A549 (cell line): ENCODE results near the gene PIGZ. TPM values are rescaled to one million over a fixed set of nuclear protein-coding genes. Genes with fewer than 3 reads are reported as not detected.

Source experiments
- ATAC-seq, 2 experiments: fragments of 200-7000 bp in 1 of 2; fragments of >200 bp in 1 of 2; cut with Nextera tagmentation in 1 of 2; cut with Tn5 transposase in 1 of 2; 3 replicates each; pipeline versions ENCODE4 v1.8.0 to v1.9.1; 2018 to 2020; ENCODE audit warnings: mild to moderate bottlenecking in 1 of 2, moderate library complexity in 1 of 2
- CTCF ChIA-PET: fragments of 300-600 bp; sonication (Branson Sonifier 250); formaldehyde crosslinking; extraction: SDS; loops from one replicate; lab custom pipeline; 2021; ENCODE audit warnings: antibody characterized with exemption, inconsistent platforms; lab: Yijun Ruan, JAX
- POLR2A ChIA-PET: fragments of 350-600 bp; formaldehyde crosslinking; extraction: SDS; loops from one replicate; lab custom pipeline; 2021; ENCODE audit warnings: antibody characterized with exemption, inconsistent platforms; lab: Yijun Ruan, JAX
- DNase-seq, 2 experiments: peaks; one replicate each; pipeline versions ENCODE4 v3.0.0 to v3.0.0-alpha.2; 2011 to 2016; ENCODE audit warnings: low read depth in 1 of 2, low spot score in 1 of 2
- FAIRE-seq: peaks from 2 replicates; lab custom pipeline; 2011; peaks lifted over from hg19 to GRCh38; lab: Jason Lieb, UNC
- H3K27ac ChIP-seq, 2 experiments: fragments of >200 bp; sonication (Bioruptor Twin); formaldehyde crosslinking; 3 replicates each; pipeline ENCODE4 v1.5.1; 2016 to 2017
- H3K4me1 ChIP-seq: fragments of >200 bp; sonication (Bioruptor Twin); formaldehyde crosslinking; 3 replicates; pipeline ENCODE4 v1.6.1; 2016
- H3K4me2 ChIP-seq: fragments of >200 bp; sonication (Bioruptor Twin); formaldehyde crosslinking; 3 replicates; pipeline ENCODE4 v1.6.1; 2016
- H3K4me3 ChIP-seq: fragments of >200 bp; sonication (Bioruptor Twin); formaldehyde crosslinking; 3 replicates; pipeline ENCODE4 v1.5.1; 2016
- H3K9me3 ChIP-seq: fragments of >200 bp; sonication (Bioruptor Twin); formaldehyde crosslinking; 3 replicates; pipeline ENCODE4 v1.6.1; 2016
- CBX2 ChIP-seq: fragments of 200-600 bp; sonication (generic); IDR thresholded peaks from 2 replicates; pipeline ENCODE4 v1.6.1; 2016; ENCODE audit warnings: low read depth, mild to moderate bottlenecking, borderline replicate concordance
- CEBPB ChIP-seq, 2 experiments: fragments of >200 bp in 1 of 2; sonication (Bioruptor Twin) in 1 of 2; formaldehyde crosslinking in 1 of 2; IDR thresholded peaks; 2 replicates each; pipeline ENCODE4 v1.6.1; 2012 to 2016
- CHD2 ChIP-seq: fragments of 150-350 bp; IDR thresholded peaks from 2 replicates; pipeline ENCODE4 v1.6.1; 2014; ENCODE audit warnings: low read length; ENCODE audit not compliant: partially characterized antibody
- EHMT2 ChIP-seq: fragments of 200-600 bp; sonication (generic); IDR thresholded peaks from 2 replicates; pipeline ENCODE4 v1.6.1; 2016; ENCODE audit warnings: antibody characterized with exemption, low read depth, mild to moderate bottlenecking, moderate library complexity
- EP300 ChIP-seq, 2 experiments: fragments of >200 bp; sonication (Bioruptor Twin); formaldehyde crosslinking; IDR thresholded peaks; 2 replicates in 1 of 2; 3 replicates in 1 of 2; pipeline ENCODE4 v1.6.1; 2016 to 2017
- FOSB ChIP-seq: fragments of 250-450 bp; sonication (Bioruptor Pico); IDR thresholded peaks from 2 replicates; pipeline ENCODE4 v1.5.0; 2020; ENCODE audit warnings: mild to moderate bottlenecking, moderate library complexity
- FOXS1 ChIP-seq: fragments of 250-450 bp; sonication (Bioruptor Pico); IDR thresholded peaks from 2 replicates; pipeline ENCODE4 v1.5.0; 2020; ENCODE audit warnings: mild to moderate bottlenecking, moderate library complexity
- HDAC2 ChIP-seq: fragments of 200-600 bp; sonication (generic); IDR thresholded peaks from 2 replicates; pipeline ENCODE4 v1.6.1; 2016
- HEYL ChIP-seq: fragments of 250-450 bp; sonication (Bioruptor Pico); IDR thresholded peaks from 2 replicates; pipeline ENCODE4 v1.8.0; 2021; ENCODE audit warnings: mild to moderate bottlenecking, moderate library complexity
- HOXA7 ChIP-seq: fragments of 250-450 bp; sonication (Bioruptor Pico); IDR thresholded peaks from 2 replicates; pipeline ENCODE4 v1.5.0; 2020; ENCODE audit warnings: mild to moderate bottlenecking, moderate library complexity
- HOXB13 ChIP-seq: fragments of 250-450 bp; sonication (Bioruptor Pico); IDR thresholded peaks from 2 replicates; pipeline ENCODE4 v1.5.0; 2020; ENCODE audit warnings: low read depth, mild to moderate bottlenecking, moderate library complexity
- HOXB5 ChIP-seq: fragments of 250-450 bp; sonication (Bioruptor Pico); IDR thresholded peaks from 2 replicates; pipeline ENCODE4 v1.5.0; 2020; ENCODE audit warnings: mild to moderate bottlenecking, moderate library complexity
- KDM1A ChIP-seq: fragments of 200-600 bp; sonication (generic); IDR thresholded peaks from 2 replicates; pipeline ENCODE4 v1.6.1; 2016; ENCODE audit warnings: low read depth, mild to moderate bottlenecking
- KDM5A ChIP-seq: fragments of 200-600 bp; sonication (generic); IDR thresholded peaks from 2 replicates; pipeline ENCODE4 v1.6.1; 2016; ENCODE audit warnings: antibody characterized with exemption, mild to moderate bottlenecking
- NFE2L2 ChIP-seq: fragments of 150-350 bp; conservative IDR thresholded peaks from 2 replicates; pipeline ENCODE4 v1.6.1; 2014; ENCODE audit warnings: low read length
- NPAS2 ChIP-seq: fragments of 250-450 bp; sonication (Bioruptor Pico); IDR thresholded peaks from 2 replicates; pipeline ENCODE4 v1.8.0; 2022; ENCODE audit warnings: mild to moderate bottlenecking, moderate library complexity, borderline replicate concordance
- RARB ChIP-seq: fragments of 250-450 bp; sonication (Bioruptor Pico); IDR thresholded peaks from 2 replicates; pipeline ENCODE4 v1.8.0; 2021; ENCODE audit warnings: mild to moderate bottlenecking, moderate library complexity
- RFX5 ChIP-seq: fragments of 450-650 bp; IDR thresholded peaks from 2 replicates; pipeline ENCODE4 v1.7.1; 2014; ENCODE audit warnings: antibody characterized with exemption, mild to moderate bottlenecking, moderate library complexity
- SMC3 ChIP-seq: fragments of >200 bp; sonication (Bioruptor Twin); formaldehyde crosslinking; IDR thresholded peaks from 3 replicates; pipeline ENCODE4 v1.6.1; 2018; ENCODE audit warnings: inconsistent platforms
- TFCP2L1 ChIP-seq: fragments of 250-450 bp; sonication (Bioruptor Pico); IDR thresholded peaks from 2 replicates; pipeline ENCODE4 v1.5.0; 2021; ENCODE audit warnings: mild to moderate bottlenecking
- TP53 ChIP-seq: fragments of 250-450 bp; sonication (Bioruptor Pico); IDR thresholded peaks from 2 replicates; pipeline ENCODE4 v1.5.0; 2021; ENCODE audit warnings: mild to moderate bottlenecking, moderate library complexity
- ZFP36 ChIP-seq: fragments of 450-650 bp; IDR thresholded peaks from 2 replicates; pipeline ENCODE4 v1.6.1; 2014; ENCODE audit warnings: borderline replicate concordance; ENCODE audit not compliant: partially characterized antibody
- ZNF302 ChIP-seq: fragments of 250-450 bp; sonication (Bioruptor Pico); IDR thresholded peaks from 2 replicates; pipeline ENCODE4 v1.9.0; 2021; ENCODE audit warnings: inconsistent platforms, mild to moderate bottlenecking, moderate library complexity
- ZSCAN20 ChIP-seq: fragments of 250-450 bp; sonication (Bioruptor Pico); IDR thresholded peaks from 2 replicates; pipeline ENCODE4 v1.8.0; 2022; ENCODE audit warnings: mild to moderate bottlenecking, moderate library complexity
- WGBS: methylation state at CpG from one replicate; pipeline ENCODE4 v1.1.6; 2017; ENCODE audit errors: missing lambda C conversion rate; 5-methylcytosine and 5-hydroxymethylcytosine counted together
- polyA plus RNA-seq, 4 experiments: library from polyadenylated mRNA; depleted of rRNA in 3 of 4; stranded (reverse); fragments of >200 nt; fragmentation: RNase III in 1 of 4; extraction: RNeasy Plus Mini Kit Qiagen cat#74134 plus additional on column Dnase treatment in 1 of 4; gene quantifications; 2 replicates in 3 of 4; 3 replicates in 1 of 4; pipeline ENCODE4 v1.2.3, GENCODE V29; 2011 to 2017
- TF ChIP-seq, protein P1 (sequence below): fragments of 250-450 bp; sonication (Bioruptor Pico); IDR thresholded peaks from 2 replicates; pipeline ENCODE4 v1.5.0; 2020; ENCODE audit warnings: low read depth, mild to moderate bottlenecking, moderate library complexity
- TF ChIP-seq, protein P2 (sequence below): IDR thresholded peaks from 2 replicates; pipeline ENCODE4 v1.6.1; 2012
- TF ChIP-seq, protein P3 (sequence below): fragments of 150-350 bp; IDR thresholded peaks from 2 replicates; pipeline ENCODE4 v1.6.1; 2014; ENCODE audit warnings: low read depth, mild to moderate bottlenecking, low read length

PIGZ gene
- polyA plus RNA-seq, 2 of the 4 experiments (the other 2 are of a cell fraction) = 1.4 to 1.8 TPM

DNA sequence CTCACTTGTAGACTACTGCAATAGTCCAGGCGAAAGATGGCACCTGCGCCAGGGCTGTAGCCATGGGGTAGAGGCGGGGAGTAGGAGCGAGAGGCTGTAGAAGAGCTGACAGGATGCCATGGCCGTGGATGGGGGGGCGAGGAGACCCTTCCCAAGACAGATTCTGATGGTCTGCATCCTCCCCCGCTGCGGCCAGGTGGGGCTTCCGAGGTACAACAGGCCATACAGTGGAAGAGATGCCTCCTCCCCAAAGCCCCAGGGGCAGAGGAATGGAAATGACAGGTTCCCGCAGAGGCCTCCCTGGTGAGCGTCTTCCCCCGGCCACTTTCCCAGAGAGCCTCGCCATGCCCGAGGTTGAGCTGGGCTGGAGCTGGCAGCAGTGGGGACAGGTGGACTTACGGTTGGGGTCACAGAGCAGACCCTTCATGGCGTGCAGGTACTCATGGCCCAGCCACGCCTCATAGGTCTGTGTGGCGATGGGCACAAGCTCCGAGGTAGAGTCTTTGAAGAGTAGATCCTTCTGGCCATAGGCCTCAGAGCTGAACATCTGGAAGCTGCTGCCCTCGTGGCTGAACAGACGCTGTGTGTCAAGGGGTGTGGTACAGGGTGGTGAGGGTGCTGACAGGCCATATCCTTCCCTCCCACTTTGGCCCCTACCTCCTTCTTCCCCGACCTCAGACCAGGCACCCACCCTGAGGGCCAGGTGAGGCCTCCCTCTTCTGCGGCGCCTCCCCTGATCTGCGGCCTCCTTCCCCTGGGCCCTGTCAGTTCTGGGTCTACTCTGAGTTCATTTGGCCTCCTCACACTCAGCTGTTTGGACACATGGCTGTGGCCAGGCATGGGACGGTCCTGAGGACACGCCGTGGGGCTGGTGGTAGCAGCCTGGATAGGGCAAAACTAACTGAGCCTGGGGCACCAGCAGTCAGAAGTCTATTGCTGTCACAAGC is 47.4 kb upstream of the PIGZ start:
- no peak for TF ChIP-seq KDM1A
- no peak for TF ChIP-seq KDM5A
- no peak for TF ChIP-seq EHMT2
- TF ChIP-seq, protein P1, sequence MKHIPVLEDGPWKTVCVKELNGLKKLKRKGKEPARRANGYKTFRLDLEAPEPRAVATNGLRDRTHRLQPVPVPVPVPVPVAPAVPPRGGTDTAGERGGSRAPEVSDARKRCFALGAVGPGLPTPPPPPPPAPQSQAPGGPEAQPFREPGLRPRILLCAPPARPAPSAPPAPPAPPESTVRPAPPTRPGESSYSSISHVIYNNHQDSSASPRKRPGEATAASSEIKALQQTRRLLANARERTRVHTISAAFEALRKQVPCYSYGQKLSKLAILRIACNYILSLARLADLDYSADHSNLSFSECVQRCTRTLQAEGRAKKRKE (CRISPR knock-in tag) = no peak
- TF ChIP-seq CEBPB (IDR thresholded peaks at IDR 0.05) = no peak
- TF ChIP-seq ZNF302 (CRISPR knock-in tag) = no peak
- no peak for TF ChIP-seq FOXS1 (CRISPR knock-in tag)
- no peak for TF ChIP-seq EP300 (IDR thresholded peaks at IDR 0.05)
- TF ChIP-seq HDAC2 = no peak
- no peak for TF ChIP-seq HOXA7
- TF ChIP-seq CBX2 = no peak
- no peak for TF ChIP-seq NFE2L2
- TF ChIP-seq SMC3 = no peak
- no peak for TF ChIP-seq TFCP2L1 (CRISPR knock-in tag)
- TF ChIP-seq RFX5 = no peak
- no peak for TF ChIP-seq TP53 (CRISPR knock-in tag)
- TF ChIP-seq, all 56 proteins: peak for 0
- ATAC-seq (peak; percentile 25 to 48; a peak in 4 of 6 replicates), DNase-seq (no peak), FAIRE-seq (no peak)
- H3K9me3 ChIP-seq = no peaks in the 10 kb centered on the region
- no peak overlapping the region for H3K27ac ChIP-seq
- no peak overlapping the region for H3K4me3 ChIP-seq
- no peak overlapping the region for H3K4me2 ChIP-seq
- POLR2A ChIA-PET = no interaction called here
- CTCF ChIA-PET = interaction anchor here (1.0 to 4.0 kb wide), 3 partner anchors 11 to 154 kb away, joined by 3 to 34 read pairs (median 4); partner anchors contain the start of gene MELTF
- no peaks in the 10 kb centered on the region for H3K4me1 ChIP-seq
- 92% methylated on average over 17 of the region's 28 CpGs for WGBS

DNA sequence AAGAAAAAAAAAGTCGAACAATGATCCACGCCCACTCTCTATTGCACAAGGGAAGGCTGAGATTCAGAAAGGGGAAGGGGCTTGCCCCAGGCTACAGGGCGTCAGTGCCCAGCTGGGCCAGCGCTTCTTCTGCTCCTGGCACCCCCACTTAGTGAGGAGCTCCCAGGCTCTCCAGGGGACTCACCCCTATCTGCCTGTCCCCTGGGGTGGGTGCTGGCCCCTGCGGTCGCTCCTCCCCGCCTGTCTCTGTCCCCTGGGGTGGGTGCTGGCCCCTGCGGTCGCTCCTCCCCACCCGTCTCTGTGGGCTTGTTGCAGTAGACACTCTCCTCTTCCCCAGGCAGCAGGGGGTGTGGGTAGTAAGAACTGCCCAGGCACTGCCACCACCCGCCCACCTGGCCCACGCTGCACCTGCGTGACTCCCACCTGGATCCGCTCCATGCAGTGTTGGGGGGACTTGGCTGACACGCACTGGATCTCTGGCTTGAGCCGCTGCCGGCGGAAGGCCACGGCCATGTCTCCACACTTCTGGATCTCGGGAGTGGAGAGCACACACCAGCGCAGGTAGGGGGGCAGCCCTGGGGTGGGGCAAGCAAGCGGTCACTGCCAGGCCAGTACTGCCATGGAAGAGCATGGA is 46.4 kb upstream of the PIGZ start:
- WGBS = 95% methylated on average over 5 of the region's 22 CpGs
- no peaks in the 10 kb centered on the region for H3K9me3 ChIP-seq

GRCh38 chr3:197014024-197014423 is 45.4 kb upstream of the PIGZ start:
- FAIRE-seq (no peak), DNase-seq (no peak), ATAC-seq (no peak)
- H3K27ac ChIP-seq = no peak overlapping the region
- H3K4me1 ChIP-seq = no peaks in the 10 kb centered on the region
- H3K4me3 ChIP-seq = no peak overlapping the region
- H3K9me3 ChIP-seq = no peaks in the 10 kb centered on the region
- ChIA-PET POLR2A (no interaction called here), CTCF (interaction anchor here (1.3 to 8.5 kb wide), 2 partner anchors 15 to 36 kb away, joined by 3 to 49 read pairs; partner anchors contain the start of gene MELTF)
- no peak overlapping the region for H3K4me2 ChIP-seq
- 81% methylated on average over 6 of the region's 6 CpGs for WGBS
- TF ChIP-seq FOSB (CRISPR knock-in tag) (no peak), HDAC2 (no peak), HOXB5 (no peak), HEYL (CRISPR knock-in tag) (no peak), NPAS2 (no peak), ZFP36 (no peak), RARB (CRISPR knock-in tag) (no peak), CHD2 (no peak), TP53 (CRISPR knock-in tag) (no peak), KDM1A (no peak), HOXB13 (no peak), SMC3 (no peak)
- TF ChIP-seq, protein P2, sequence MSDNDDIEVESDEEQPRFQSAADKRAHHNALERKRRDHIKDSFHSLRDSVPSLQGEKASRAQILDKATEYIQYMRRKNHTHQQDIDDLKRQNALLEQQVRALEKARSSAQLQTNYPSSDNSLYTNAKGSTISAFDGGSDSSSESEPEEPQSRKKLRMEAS = no peak
- TF ChIP-seq, protein P3, sequence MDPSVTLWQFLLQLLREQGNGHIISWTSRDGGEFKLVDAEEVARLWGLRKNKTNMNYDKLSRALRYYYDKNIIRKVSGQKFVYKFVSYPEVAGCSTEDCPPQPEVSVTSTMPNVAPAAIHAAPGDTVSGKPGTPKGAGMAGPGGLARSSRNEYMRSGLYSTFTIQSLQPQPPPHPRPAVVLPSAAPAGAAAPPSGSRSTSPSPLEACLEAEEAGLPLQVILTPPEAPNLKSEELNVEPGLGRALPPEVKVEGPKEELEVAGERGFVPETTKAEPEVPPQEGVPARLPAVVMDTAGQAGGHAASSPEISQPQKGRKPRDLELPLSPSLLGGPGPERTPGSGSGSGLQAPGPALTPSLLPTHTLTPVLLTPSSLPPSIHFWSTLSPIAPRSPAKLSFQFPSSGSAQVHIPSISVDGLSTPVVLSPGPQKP = no peak

More for the DNA sequence above, 46.4 kb upstream of the PIGZ start:
- H3K4me2 ChIP-seq = no peak overlapping the region
- POLR2A ChIA-PET = no interaction called here
- no peaks in the 10 kb centered on the region for H3K4me1 ChIP-seq
- H3K27ac ChIP-seq = no peak overlapping the region
- H3K4me3 ChIP-seq = no peak overlapping the region
- CTCF ChIA-PET = interaction anchor here (1.3 to 8.5 kb wide), 2 partner anchors 14 to 37 kb away, joined by 3 to 49 read pairs; partner anchors contain the start of gene MELTF
- no peak; a peak in 1 of 6 replicates for ATAC-seq
- no peak for TF ChIP-seq ZSCAN20 (CRISPR knock-in tag)
- TF ChIP-seq, all 56 proteins: peak for 0
- no peak for DNase-seq
- FAIRE-seq = no peak
